Urinary bladder (tissue), 4 donors: ENCODE results near the gene ABR. TPM values are rescaled to one million over a fixed set of nuclear protein-coding genes. Genes with fewer than 3 reads are reported as not detected.
A peak's percentile ranks its signal among the peaks of the same experiment; 100 is the strongest.

Source experiments
- DNase-seq: peaks from one replicate; pipeline ENCODE4 v3.0.0-alpha.2; 2015; ENCODE audit errors: extremely low spot score
- H3K27ac ChIP-seq: one replicate; pipeline ENCODE4 v1.5.1; 2013; ENCODE audit warnings: low read depth, mild to moderate bottlenecking, moderate library complexity
- H3K36me3 ChIP-seq: one replicate; pipeline ENCODE4 v1.6.1; 2013; ENCODE audit warnings: mild to moderate bottlenecking, moderate library complexity; ENCODE audit not compliant: insufficient read depth
- H3K4me1 ChIP-seq: one replicate; pipeline ENCODE4 v1.6.1; 2013; ENCODE audit warnings: mild to moderate bottlenecking, moderate library complexity; ENCODE audit not compliant: insufficient read depth
- H3K4me3 ChIP-seq: one replicate; pipeline ENCODE4 v1.5.1; 2013; ENCODE audit warnings: low read depth, low read length
- WGBS: extraction: QIAGEN DNeasy Blood & Tissue Kit; methylation state at CpG from one replicate; pipeline ENCODE4 v1.1.7; 2013; 5-methylcytosine and 5-hydroxymethylcytosine counted together
- polyA plus RNA-seq: library from polyadenylated mRNA; stranded (reverse); fragments of 200-250 nt; gene quantifications from one replicate; pipeline ENCODE4 v1.2.3, GENCODE V29; 2013
- total RNA-seq: library from RNA; depleted of rRNA; stranded (reverse); fragments of >200 nt; gene quantifications from one replicate; pipeline ENCODE4 v1.2.3, GENCODE V29; 2014
- donor health status: healthy with polysubstance abuse.
- donor health status: healthy.

ABR gene
- total and polyA plus RNA-seq, 2 donors = 37.1 to 53.9 TPM

DNA sequence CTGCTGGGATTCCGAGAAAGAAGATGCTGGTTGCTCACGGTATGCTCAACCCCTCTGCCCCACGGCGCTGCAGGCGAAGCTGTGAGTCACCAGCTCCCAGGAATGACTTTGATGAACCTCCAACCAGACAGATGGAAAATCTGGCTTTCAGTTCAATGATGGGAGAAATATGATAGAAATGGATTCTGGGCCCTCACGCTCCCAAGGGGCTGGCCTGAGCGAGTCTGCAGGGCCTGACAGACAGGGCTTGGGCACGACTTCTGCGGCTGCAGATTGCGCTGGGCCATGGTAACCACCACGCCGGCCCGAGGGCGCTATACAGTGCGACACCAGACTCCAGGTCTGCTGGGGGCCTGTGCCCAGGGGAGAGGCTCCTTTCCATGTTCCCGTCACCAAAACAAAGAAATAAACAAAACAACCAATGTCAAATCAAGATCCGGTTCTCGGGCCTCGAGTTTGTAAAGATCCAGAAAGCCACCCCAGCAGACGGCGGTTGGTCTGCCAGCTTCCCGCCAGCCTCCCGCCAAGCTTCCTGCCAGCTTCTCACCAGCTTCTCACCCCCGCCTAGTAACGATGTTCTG is 11.1 kb upstream of the ABR start:
- DNase-seq = no peak
- Histone ChIP-seq H3K27ac (no peak overlapping the region), H3K4me3 (no peak overlapping the region), H3K4me1 (no peaks in the 10 kb centered on the region), H3K36me3 (no peaks in the 10 kb centered on the region)
- WGBS = 80% methylated on average over 25 of the region's 25 CpGs

DNA sequence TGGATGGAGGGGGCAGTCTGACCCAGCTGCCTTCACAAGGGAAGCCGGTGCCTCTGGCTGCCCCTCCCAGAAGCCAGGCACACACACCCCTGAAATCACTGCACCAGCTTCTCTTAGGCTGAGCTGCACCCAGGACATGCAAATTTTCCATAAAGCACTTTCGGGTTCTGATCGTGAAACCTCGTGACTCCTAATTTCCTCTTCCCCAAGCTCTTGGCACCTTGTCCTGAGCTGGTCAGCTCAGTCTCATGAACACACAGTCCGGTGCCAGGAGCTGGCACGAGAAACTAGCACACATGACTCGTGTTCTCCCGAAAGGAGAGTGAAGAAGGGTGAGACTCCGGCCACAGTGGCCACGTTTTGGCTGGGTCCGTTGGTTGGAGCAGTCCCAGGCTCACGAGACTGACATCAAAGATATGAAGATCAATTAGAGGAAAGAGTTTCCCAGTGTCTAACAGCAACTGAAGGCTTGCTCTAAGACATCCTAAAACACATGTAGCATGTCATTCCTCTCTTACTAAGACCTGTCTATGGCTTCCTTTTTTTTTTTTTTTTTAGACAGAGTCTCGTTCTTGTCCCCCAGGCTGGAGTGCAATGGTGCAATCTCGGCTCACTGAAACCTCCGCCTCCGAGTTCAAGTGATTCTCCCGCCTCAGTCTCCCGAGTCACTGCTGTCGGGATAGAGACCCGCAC is 9.2 kb upstream of the ABR start:
- 40% methylated on average over 20 of the region's 20 CpGs for WGBS
- no peak for DNase-seq

DNA sequence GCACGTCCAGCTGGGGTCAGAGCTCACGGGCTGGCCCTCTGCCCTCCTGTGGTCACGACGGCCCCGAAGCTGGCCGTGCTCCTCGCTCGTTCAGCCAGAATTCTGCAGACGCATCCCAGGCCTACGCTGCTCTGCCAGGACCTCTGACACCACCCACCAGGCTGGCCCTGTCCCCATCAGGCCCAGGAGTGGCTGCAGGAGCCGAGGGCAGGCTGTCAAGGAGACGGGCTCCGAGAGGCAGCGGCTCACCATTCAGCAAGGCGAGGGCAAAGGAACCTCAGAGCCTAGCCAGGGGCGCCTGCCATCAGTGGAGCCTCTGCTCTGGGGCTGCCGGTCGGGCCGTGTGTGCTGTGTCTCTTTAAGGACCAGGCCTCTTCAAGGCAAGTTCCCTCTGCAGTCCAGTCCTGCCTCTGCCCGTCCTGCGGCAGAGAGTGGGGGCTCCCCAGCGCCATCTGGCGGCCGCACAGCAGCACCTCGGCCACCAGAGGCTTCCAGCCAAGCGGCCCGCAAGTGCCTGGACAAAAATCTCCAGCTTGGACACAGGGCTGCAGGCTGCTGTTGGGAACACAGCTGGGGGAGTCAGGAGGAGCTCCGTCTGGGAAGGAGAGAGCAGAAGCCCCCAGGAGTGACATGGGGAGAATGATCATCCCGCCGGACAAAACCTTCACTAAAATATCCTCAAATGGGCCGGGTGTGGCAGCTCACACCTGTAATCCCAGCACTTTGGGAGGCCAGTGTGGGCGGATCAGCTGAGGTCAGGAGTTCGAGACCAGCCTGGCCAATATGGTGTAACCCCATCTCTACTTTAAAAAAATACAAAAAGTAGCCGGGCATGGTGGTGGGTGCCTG is 7.4 kb upstream of the ABR start:
- no peaks in the 10 kb centered on the region for H3K36me3 ChIP-seq
- 21% methylated on average over 34 of the region's 34 CpGs for WGBS
- H3K27ac ChIP-seq = no peak overlapping the region
- H3K4me3 ChIP-seq = no peak overlapping the region
- no peaks in the 10 kb centered on the region for H3K4me1 ChIP-seq
- peak; percentile 31 for DNase-seq

More for the DNA sequence above, 9.2 kb upstream of the ABR start:
- H3K4me3 ChIP-seq = no peak overlapping the region
- H3K36me3 ChIP-seq = no peaks in the 10 kb centered on the region
- H3K4me1 ChIP-seq = no peaks in the 10 kb centered on the region
- no peak overlapping the region for H3K27ac ChIP-seq

DNA sequence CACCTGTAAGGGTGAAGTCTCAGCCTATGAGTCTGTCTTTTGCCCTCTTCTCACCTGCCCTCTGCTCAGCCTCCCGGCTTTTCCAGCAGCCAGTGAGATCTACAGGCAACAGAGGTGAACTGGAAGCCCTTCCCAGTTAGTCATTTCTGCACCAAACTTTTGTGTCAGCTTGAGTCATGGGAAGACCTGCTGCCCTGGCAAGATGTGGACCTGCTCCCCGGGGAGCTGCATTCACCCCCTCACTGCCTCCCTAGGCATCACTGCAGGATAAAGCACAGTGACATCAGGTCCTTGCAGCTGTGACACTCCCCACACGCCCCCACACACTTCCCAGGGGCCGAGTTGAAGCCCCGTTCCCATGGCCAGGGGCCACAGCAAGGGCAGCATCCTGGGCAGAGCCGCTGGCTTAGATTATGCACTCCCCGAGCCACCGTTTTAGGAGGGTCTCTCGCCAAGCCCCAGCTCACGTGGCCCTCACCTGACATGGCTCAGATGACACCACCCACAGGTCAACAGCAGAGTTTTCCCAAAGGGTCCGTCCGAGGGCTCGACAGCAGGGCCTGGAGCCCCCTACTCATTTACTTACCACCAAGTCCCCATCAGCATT is 6.5 kb upstream of the ABR start:
- H3K36me3 ChIP-seq = no peaks in the 10 kb centered on the region
- H3K4me3 ChIP-seq = no peak overlapping the region
- H3K4me1 ChIP-seq = no peaks in the 10 kb centered on the region
- WGBS = 79% methylated on average over 13 of the region's 13 CpGs
- H3K27ac ChIP-seq = peak overlapping the region; percentile 48
- DNase-seq = no peak

DNA sequence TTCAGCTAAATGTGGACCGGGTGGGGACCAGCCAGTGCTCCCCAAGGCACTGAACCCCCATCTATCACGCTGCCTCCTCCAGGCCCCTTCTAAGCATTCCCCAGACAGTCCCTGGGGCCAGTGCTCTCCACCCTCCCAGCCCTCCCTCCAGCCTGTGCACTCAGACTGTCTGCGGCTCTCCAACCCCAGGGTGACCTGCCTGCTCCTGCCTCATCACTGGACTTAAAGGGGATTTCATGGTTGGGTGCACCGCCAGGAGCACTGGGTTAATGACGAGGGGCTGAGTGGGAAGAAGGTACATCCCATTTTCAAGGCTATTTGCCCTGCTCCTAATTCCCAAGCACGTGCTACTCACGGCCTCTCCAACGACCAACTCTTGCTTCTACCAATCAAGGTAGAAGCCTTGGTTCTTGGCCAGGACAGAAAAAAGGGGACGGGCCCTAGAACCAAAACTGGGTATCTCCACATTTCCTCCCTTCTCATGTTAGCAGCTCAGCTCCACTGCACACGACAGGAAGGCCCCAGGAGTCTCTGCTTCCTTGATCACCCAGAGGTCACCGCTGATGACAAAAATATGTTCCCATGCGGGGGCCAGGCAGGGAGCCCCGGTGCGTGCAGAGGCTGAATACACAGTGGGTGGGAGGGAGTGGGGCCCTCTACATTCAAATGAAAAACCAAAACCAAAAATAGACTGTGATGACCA is 3.5 kb upstream of the ABR start:
- Histone ChIP-seq H3K4me1 (no peaks in the 10 kb centered on the region), H3K4me3 (no peak overlapping the region), H3K36me3 (no peaks in the 10 kb centered on the region), H3K27ac (no peak overlapping the region)
- no peak for DNase-seq
- WGBS = 56% methylated on average over 14 of the region's 14 CpGs

DNA sequence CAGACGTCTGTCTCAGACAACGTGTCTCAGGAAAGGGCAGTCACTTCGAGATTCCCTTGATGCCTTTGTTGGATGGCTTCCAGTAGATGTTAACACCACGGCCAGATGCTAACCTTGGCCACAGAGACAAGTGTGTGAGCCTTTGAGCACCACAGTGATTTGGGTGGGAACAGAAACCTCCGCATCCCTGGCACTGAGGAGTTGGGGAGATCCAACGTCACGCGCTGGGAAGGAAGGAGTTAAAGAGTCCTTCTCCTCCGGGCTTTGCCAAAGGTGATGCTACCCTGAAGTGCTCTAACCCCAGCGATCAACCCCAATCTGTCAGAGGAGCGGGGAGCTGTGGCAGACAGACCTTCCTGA is 3.0 kb upstream of the ABR start:
- Histone ChIP-seq H3K4me1 (no peaks in the 10 kb centered on the region), H3K27ac (no peak overlapping the region), H3K36me3 (no peaks in the 10 kb centered on the region), H3K4me3 (no peak overlapping the region)
- 35% methylated on average over 11 of the region's 11 CpGs for WGBS
- no peak for DNase-seq

DNA sequence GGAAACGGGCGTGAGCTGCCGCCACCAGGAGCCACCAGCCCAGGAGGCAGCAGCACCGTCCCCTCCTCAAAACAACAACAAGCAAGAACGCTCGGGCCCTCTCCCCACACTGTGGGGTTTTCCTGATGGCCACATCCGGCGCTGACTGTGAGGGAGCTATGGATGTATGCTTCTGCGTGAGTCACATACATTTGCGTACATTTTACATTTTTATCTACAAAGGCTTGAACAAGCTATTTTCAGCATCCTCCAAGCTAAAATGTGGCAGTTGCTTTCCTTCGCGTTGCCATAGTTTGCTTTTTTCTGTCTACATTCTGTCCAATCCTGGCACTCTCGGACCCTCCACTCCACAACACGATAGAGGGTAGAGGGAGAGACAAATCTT is 2.0 kb upstream of the ABR start:
- Histone ChIP-seq H3K27ac (no peak overlapping the region), H3K4me3 (no peak overlapping the region), H3K36me3 (no peaks in the 10 kb centered on the region), H3K4me1 (no peaks in the 10 kb centered on the region)
- 67% methylated on average over 14 of the region's 14 CpGs for WGBS
- no peak for DNase-seq

DNA sequence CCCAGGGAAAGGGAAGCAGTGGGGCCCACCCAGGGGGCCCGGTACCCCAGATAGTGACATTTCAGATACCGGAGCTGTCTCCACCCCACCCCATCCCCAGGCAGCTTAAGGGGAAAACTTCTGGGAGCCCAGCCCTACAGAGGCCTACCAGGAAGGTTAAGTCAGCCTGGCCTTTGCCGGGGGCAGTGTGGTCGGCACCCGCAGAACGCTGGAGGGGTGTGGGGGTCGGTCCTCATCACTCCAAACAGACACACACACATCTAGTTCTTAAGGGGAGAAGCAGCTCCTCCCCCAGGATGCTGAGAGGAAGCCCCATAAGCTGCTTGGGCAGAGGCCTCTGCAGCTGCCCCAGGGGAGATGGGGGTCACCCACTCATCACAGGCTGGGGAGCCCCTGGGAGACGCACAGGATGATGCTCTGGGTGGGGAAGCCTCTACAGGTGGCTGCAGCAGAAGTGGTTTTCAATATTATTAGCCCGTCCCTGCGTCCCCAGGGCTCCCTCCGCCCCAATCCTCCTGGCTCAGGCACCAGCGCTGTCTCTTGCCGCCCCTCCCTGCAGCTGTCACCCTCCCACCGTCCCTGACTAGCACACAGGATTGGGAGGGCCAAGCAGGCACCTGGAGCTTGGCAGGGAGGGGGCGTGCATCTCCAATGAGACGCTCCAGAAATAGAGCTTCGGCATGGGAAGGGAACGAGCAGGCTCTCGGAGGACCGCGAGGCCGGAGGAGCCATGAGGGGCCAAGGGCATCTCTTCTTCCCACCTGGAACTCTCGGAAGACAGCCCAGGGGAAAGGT is 1.4 kb upstream of the ABR start:
- no peak for DNase-seq
- Histone ChIP-seq H3K27ac (no peak overlapping the region), H3K4me1 (no peaks in the 10 kb centered on the region), H3K36me3 (no peaks in the 10 kb centered on the region), H3K4me3 (no peak overlapping the region)
- 64% methylated on average over 23 of the region's 23 CpGs for WGBS

DNA sequence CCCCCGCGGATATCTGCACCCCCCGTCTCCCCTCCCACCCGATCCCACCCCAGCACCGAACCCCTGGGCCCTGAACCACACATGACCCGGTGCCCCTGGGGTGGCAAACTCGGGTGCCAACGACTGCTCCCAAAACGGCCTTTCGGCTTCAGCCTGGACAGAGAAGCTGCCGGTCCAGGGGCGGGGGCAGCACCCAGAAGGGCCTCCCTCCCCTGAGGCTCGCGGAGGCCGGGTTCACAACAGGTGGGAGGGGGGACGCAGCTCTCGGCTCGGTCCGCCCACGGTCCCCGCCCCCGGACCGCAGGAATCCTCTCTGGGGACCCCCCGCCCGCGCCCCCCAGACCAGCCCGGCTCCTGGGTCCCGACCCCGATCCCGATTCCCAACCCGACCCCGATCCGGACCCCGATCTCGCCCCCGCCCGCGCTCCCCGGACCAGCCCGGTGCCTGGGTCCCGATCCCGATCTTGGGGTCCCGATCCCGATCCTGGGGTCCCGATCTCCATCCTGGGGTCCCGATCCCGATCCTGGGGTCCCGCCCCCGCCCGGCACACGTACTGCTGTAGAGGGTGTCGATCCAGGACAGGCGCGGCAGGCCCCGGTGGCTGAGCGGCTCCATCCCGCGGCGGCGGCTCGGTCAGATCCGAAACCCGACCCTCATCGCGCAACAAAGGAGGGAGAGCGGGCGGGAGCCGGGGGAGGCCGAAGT is 516 bp downstream of the ABR start:
- WGBS = 1% methylated on average over 69 of the region's 69 CpGs
- Histone ChIP-seq H3K4me3 (peak overlapping the region; percentile 90), H3K4me1 (no peaks in the 10 kb centered on the region), H3K36me3 (no peaks in the 10 kb centered on the region), H3K27ac (no peak overlapping the region)
- no peak for DNase-seq

DNA sequence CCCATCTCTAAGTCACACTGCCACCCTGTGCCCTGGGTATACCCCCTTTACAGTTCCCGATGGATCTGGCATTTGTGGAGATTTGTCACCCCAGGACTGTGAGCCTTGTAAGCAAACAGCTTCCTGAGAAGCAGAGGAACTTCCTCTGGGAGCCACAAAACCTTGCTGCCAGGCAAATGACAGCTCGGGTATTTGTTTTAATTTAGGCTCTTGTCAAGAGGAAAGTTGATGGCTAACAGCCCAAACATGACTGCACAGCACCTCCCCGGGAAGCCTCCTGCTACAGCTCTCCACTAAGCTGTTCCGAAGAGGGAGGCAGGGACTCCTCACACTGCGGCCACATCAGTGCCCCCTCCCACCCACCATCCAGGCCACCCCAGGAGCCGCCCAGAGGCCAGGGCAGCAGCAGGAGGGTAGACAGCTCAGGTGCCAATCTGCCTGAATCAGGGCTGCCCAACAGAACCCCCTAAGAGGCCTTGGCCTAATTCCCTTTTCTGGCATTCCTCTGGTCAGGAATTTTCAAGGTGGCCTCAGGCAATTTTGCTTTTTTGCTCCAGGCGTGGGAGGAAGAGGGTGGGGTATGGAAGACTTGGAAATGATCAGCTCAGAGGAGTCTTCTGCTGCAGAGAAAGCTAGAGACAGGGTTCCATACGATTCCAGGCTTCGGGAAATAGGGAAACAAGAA is 2.6 kb downstream of the ABR start:
- WGBS = 55% methylated on average over 9 of the region's 9 CpGs
- no peaks in the 10 kb centered on the region for H3K4me1 ChIP-seq
- no peak overlapping the region for H3K27ac ChIP-seq
- no peaks in the 10 kb centered on the region for H3K36me3 ChIP-seq
- no peak for DNase-seq
- no peak overlapping the region for H3K4me3 ChIP-seq

DNA sequence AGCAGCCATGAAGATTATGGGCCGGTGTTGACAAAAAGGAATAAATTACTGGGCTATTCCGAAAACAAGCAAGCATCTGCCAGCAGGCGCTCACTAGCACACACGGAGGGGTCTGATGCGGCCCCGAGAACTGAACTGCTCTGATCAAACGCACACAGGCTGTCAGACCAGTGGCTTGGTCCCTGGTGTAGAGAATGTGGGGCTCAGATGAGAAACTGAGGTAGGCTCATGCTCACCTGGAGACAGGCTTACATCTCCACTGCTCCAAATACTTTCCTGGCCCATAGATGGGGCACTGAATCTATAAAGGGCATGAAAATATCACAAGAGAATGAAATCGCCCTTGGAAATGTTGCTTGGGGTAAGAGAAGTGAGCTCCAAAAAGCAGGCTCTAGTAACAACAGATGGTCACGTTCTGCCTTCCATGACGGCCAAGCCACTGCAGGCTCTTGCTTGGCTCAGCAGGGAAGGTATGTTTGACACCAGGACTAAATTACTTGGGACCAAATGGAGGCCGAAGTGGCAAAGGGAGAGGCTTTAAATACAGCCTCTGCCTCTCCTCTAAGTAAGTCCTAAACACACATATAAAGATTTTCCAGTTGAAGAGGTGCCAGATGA is 5.4 kb downstream of the ABR start:
- no peak overlapping the region for H3K4me3 ChIP-seq
- no peak for DNase-seq
- H3K4me1 ChIP-seq = no peaks in the 10 kb centered on the region
- H3K36me3 ChIP-seq = no peaks in the 10 kb centered on the region
- H3K27ac ChIP-seq = no peak overlapping the region
- 83% methylated on average over 11 of the region's 11 CpGs for WGBS
